Activated CD4-positive, alpha-beta T cell treated with anti-CD3 and anti-CD28 coated beads, Interleukin-2, amount 50 U/mL, for 16 hours (primary cell): ENCODE measurements around the gene ZNF521.
"Not testable (repeated sequence)": the region's sequence is repeated elsewhere in the genome, so short reads cannot be mapped to it uniquely, and the experiment has no call there.

Experiments used
- DNase-seq: peaks from one replicate; pipeline ENCODE4 v3.0.0-alpha.2; 2020

ZNF521 gene

GRCh38 chr18:25062720-25063119 lies 289.2 kb downstream of the ZNF521 start:
- DNase-seq = no peak

- no peak for DNase-seq
Observed at GRCh38 chr18:25061395-25061794, 290.6 kb downstream of the ZNF521 start.

- DNase-seq = no peak
Observed at GRCh38 chr18:25058521-25058920, 293.4 kb downstream of the ZNF521 start.

- no peak for DNase-seq
Observed at GRCh38 chr18:25057491-25058050, 294.4 kb downstream of the ZNF521 start.

- no peak for DNase-seq
Observed at GRCh38 chr18:25056429-25056828, 295.5 kb downstream of the ZNF521 start.

- DNase-seq = no peak
Observed at GRCh38 chr18:25055076-25055475, 296.9 kb downstream of the ZNF521 start.

- DNase-seq = no peak
Observed at GRCh38 chr18:25053466-25053865, 298.5 kb downstream of the ZNF521 start.

- no peak for DNase-seq
Observed at GRCh38 chr18:25052511-25052921, 299.4 kb downstream of the ZNF521 start.

GRCh38 chr18:25050605-25051004 lies 301.4 kb downstream of the ZNF521 start:
- no peak for DNase-seq

- no peak for DNase-seq
Observed at GRCh38 chr18:25047983-25048382, 304.0 kb downstream of the ZNF521 start.

GRCh38 chr18:25047421-25047820 lies 304.5 kb downstream of the ZNF521 start:
- no peak for DNase-seq

GRCh38 chr18:25044694-25045093 lies 307.3 kb downstream of the ZNF521 start:
- no peak for DNase-seq

GRCh38 chr18:25043104-25043503 lies 308.9 kb downstream of the ZNF521 start:
- DNase-seq = no peak

GRCh38 chr18:25042641-25043051 lies 309.3 kb downstream of the ZNF521 start:
- no peak for DNase-seq

GRCh38 chr18:25039781-25040180 lies 312.2 kb downstream of the ZNF521 start:
- DNase-seq = no peak

- no peak for DNase-seq
Observed at GRCh38 chr18:25038261-25038660, 313.7 kb downstream of the ZNF521 start.

GRCh38 chr18:25033747-25034471 lies 318.1 kb downstream of the ZNF521 start:
- DNase-seq = no peak

- DNase-seq = not testable (repeated sequence)
Observed at GRCh38 chr18:25033175-25033574, 318.8 kb downstream of the ZNF521 start.

GRCh38 chr18:25029802-25030201 lies 322.2 kb downstream of the ZNF521 start:
- DNase-seq = no peak

- DNase-seq = no peak
Observed at GRCh38 chr18:25019931-25020330, 332.0 kb downstream of the ZNF521 start.

GRCh38 chr18:25019086-25019860 lies 332.7 kb downstream of the ZNF521 start:
- DNase-seq = no peak

GRCh38 chr18:25016666-25017065 lies 335.3 kb downstream of the ZNF521 start:
- DNase-seq = no peak

GRCh38 chr18:25016181-25016580 lies 335.8 kb downstream of the ZNF521 start:
- no peak for DNase-seq
